Measurements from ENCODE around the gene TMEM100. TPM values are rescaled to one million over a fixed set of nuclear protein-coding genes. Genes with fewer than 3 reads are reported as not detected.

Gene TMEM100
- total and polyA plus RNA-seq, 2 of the 8 experiments (the other 6 are each of a cell fraction or from before 2014, with no cell fraction given), result 0.36 to 0.48 TPM

DNA sequence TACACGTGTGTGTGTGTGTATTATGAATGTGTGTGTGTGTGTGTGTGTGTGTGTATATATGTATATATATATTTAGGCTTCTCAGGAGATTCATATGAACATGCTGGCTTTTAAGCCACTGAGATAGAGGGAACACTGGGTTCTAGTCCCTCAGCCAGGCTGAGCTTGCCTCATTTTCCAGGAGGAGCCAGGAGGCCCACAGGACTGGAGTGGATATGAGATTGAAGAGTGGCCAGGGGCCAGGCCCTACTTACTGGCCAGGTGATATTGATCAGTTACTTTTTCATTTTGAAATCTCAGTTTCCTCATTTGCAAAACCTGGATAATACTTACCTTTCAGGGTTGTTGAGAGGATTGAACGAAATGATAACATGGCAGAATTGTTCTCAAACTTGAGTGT, 34.0 kb upstream of the TMEM100 start (continued):
- TF ChIP-seq, protein P1, sequence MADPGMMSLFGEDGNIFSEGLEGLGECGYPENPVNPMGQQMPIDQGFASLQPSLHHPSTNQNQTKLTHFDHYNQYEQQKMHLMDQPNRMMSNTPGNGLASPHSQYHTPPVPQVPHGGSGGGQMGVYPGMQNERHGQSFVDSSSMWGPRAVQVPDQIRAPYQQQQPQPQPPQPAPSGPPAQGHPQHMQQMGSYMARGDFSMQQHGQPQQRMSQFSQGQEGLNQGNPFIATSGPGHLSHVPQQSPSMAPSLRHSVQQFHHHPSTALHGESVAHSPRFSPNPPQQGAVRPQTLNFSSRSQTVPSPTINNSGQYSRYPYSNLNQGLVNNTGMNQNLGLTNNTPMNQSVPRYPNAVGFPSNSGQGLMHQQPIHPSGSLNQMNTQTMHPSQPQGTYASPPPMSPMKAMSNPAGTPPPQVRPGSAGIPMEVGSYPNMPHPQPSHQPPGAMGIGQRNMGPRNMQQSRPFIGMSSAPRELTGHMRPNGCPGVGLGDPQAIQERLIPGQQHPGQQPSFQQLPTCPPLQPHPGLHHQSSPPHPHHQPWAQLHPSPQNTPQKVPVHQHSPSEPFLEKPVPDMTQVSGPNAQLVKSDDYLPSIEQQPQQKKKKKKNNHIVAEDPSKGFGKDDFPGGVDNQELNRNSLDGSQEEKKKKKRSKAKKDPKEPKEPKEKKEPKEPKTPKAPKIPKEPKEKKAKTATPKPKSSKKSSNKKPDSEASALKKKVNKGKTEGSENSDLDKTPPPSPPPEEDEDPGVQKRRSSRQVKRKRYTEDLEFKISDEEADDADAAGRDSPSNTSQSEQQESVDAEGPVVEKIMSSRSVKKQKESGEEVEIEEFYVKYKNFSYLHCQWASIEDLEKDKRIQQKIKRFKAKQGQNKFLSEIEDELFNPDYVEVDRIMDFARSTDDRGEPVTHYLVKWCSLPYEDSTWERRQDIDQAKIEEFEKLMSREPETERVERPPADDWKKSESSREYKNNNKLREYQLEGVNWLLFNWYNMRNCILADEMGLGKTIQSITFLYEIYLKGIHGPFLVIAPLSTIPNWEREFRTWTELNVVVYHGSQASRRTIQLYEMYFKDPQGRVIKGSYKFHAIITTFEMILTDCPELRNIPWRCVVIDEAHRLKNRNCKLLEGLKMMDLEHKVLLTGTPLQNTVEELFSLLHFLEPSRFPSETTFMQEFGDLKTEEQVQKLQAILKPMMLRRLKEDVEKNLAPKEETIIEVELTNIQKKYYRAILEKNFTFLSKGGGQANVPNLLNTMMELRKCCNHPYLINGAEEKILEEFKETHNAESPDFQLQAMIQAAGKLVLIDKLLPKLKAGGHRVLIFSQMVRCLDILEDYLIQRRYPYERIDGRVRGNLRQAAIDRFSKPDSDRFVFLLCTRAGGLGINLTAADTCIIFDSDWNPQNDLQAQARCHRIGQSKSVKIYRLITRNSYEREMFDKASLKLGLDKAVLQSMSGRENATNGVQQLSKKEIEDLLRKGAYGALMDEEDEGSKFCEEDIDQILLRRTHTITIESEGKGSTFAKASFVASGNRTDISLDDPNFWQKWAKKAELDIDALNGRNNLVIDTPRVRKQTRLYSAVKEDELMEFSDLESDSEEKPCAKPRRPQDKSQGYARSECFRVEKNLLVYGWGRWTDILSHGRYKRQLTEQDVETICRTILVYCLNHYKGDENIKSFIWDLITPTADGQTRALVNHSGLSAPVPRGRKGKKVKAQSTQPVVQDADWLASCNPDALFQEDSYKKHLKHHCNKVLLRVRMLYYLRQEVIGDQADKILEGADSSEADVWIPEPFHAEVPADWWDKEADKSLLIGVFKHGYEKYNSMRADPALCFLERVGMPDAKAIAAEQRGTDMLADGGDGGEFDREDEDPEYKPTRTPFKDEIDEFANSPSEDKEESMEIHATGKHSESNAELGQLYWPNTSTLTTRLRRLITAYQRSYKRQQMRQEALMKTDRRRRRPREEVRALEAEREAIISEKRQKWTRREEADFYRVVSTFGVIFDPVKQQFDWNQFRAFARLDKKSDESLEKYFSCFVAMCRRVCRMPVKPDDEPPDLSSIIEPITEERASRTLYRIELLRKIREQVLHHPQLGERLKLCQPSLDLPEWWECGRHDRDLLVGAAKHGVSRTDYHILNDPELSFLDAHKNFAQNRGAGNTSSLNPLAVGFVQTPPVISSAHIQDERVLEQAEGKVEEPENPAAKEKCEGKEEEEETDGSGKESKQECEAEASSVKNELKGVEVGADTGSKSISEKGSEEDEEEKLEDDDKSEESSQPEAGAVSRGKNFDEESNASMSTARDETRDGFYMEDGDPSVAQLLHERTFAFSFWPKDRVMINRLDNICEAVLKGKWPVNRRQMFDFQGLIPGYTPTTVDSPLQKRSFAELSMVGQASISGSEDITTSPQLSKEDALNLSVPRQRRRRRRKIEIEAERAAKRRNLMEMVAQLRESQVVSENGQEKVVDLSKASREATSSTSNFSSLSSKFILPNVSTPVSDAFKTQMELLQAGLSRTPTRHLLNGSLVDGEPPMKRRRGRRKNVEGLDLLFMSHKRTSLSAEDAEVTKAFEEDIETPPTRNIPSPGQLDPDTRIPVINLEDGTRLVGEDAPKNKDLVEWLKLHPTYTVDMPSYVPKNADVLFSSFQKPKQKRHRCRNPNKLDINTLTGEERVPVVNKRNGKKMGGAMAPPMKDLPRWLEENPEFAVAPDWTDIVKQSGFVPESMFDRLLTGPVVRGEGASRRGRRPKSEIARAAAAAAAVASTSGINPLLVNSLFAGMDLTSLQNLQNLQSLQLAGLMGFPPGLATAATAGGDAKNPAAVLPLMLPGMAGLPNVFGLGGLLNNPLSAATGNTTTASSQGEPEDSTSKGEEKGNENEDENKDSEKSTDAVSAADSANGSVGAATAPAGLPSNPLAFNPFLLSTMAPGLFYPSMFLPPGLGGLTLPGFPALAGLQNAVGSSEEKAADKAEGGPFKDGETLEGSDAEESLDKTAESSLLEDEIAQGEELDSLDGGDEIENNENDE (IDR thresholded peaks at IDR 0.05; ENCODE audit: insufficient replicate concordance, low read length), result no peak
- TF ChIP-seq SP2 (IDR thresholded peaks at IDR 0.05; ENCODE audit: low read length) (no peak), KDM5A (IDR thresholded peaks at IDR 0.05; ENCODE audit: low read length) (no peak)

Measured in H1 (cell line).